HUES6 (cell line): Measurements from ENCODE around the gene UFD1.

Source experiments
- H3K27ac ChIP-seq: 2 replicates; pipeline ENCODE4 v1.7.0; 2013; ENCODE audit warnings: low read depth, mild to moderate bottlenecking, low read length, inconsistent platforms
- H3K27me3 ChIP-seq: 2 replicates; pipeline ENCODE4 v1.6.1; 2013; ENCODE audit warnings: low read length; ENCODE audit not compliant: control insufficient read depth, insufficient read depth
- H3K36me3 ChIP-seq: 2 replicates; pipeline ENCODE4 v1.6.1; 2013; ENCODE audit warnings: low read length; ENCODE audit not compliant: control insufficient read depth, insufficient read depth
- H3K4me1 ChIP-seq: 2 replicates; pipeline ENCODE4 v1.6.1; 2013; ENCODE audit warnings: low read length; ENCODE audit not compliant: control insufficient read depth, insufficient read depth
- H3K4me3 ChIP-seq: 2 replicates; pipeline ENCODE4 v1.5.1; 2013; ENCODE audit warnings: low read depth, low read length
- H3K9ac ChIP-seq: one replicate; pipeline ENCODE4 v1.6.1; 2013; ENCODE audit warnings: mild to moderate bottlenecking, low read length
- H3K9me3 ChIP-seq: 2 replicates; pipeline ENCODE4 v1.6.1; 2013; ENCODE audit warnings: low read depth, low read length; ENCODE audit not compliant: control insufficient read depth, insufficient read depth

UFD1 gene, protein sequence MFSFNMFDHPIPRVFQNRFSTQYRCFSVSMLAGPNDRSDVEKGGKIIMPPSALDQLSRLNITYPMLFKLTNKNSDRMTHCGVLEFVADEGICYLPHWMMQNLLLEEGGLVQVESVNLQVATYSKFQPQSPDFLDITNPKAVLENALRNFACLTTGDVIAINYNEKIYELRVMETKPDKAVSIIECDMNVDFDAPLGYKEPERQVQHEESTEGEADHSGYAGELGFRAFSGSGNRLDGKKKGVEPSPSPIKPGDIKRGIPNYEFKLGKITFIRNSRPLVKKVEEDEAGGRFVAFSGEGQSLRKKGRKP

DNA sequence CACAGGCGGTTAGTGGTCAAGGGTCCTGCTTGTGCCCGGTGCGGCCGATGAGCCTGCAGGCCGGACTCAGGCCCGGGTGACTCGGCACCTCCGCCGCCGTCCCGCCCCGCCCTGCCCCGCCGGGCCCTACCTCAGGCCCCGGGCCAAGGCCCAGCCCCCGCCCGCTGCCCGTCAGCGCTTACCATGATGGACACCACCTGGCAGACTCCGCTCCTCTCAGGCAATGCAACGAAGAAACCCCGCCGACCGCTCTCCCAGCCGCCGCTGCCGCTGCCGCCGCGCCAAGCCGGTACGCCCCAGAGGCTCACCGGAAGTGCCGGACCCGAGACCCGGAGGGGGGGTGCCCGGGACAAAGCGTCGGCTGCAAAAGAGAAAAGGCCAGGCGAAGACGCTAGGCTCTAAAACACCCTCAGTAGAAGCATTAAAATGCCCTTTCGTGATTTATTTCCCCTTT lies at the start of gene UFD1:
Gene UFD1, minus strand, starts transcription at position 293 of the 454 bp plus-strand sequence. Its CDS starts 108 bp downstream, at position 185.
- Histone ChIP-seq H3K27ac (peak within 1 kb of the TSS; percentile 100), H3K4me1 (peaks cover 7% of the 10 kb centered on the region), H3K27me3 (no peaks in the 10 kb centered on the region), H3K36me3 (peaks cover 34% of the 10 kb centered on the region), H3K9ac (peak within 1 kb of the TSS; percentile 100), H3K9me3 (no peaks in the 10 kb centered on the region), H3K4me3 (peak within 1 kb of the TSS; percentile 97)

DNA sequence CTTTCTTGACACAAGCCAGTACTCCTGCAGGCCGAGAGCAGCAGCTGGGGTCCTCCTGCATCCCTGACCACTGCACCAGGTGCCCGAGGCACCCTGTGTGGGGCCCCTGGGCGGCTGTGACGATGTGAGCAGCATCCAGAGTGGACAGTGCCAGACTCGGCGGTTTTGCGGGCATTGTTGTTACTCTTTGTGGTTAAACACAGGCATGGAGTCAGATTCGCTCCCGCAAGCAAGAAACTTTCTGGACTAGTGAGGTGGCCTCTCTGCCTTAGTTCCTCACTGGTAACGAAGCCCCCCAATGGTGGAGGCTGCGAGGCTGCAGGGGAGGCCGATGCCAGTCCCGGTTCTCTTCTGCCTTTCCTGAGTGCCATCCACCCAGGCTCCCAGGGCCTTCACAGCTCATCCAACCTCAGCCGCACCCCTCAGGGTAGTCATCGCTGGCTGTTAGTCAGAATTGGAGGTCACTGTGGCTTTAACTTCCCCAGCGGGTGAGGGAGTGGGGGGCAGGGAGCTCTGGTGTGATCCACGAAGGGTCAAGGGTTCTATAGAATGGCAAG lies 48.9 kb upstream of the UFD1 start:
- peaks cover 43% of the 10 kb centered on the region for H3K27me3 ChIP-seq
- H3K9ac ChIP-seq: no peak overlapping the region

DNA sequence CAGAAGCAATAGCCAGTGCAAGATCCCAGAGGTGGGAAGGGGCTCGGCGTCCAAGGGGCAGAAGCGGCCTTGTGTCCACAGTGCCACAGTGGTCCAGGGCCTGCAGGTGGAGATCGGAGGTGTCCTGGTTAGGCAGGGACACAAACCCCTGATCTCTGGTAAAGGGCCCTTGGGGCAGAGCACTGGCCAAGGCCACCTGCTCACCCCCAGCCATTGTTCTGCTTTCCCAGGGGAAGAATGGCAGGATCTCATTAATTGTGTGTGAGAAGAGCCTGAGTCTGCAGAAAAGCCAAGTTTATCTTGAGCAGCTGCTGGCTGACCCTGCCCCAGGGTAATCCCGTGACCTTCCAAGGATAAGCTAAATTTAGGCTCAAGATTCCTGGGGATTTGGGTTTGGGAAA lies 48.3 kb upstream of the UFD1 start:
- H3K4me3 ChIP-seq: no peak overlapping the region
- H3K4me1 ChIP-seq: peaks cover 13% of the 10 kb centered on the region
- H3K36me3 ChIP-seq: no peaks in the 10 kb centered on the region
- no peak overlapping the region for H3K9ac ChIP-seq
- no peaks in the 10 kb centered on the region for H3K9me3 ChIP-seq
- H3K27ac ChIP-seq: no peak overlapping the region
- H3K27me3 ChIP-seq: peaks cover 49% of the 10 kb centered on the region

More for the DNA sequence above, 48.9 kb upstream of the UFD1 start:
- Histone ChIP-seq H3K9me3 (no peaks in the 10 kb centered on the region), H3K4me3 (no peak overlapping the region), H3K27ac (no peak overlapping the region), H3K36me3 (no peaks in the 10 kb centered on the region), H3K4me1 (peaks cover 7% of the 10 kb centered on the region)

DNA sequence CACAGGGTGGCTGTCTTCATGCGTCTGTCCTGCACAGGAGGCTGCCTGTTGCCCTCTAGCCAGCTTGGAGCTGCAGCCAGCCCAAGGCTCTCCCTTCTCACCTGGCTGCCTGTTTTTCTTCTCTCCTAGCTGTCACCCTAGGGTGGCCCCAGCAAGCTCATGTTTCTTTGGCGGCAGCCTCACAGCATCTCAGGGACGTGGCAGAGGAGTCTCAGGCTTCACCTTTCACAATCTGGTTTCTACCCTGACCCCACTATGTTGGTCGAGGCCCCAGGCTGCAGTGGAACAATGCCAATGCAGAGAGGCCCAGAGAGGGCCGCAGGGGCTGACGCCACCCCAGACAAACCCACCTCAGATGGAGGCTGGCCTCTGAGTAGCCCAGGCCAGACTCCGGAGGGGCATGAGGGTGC lies 47.7 kb upstream of the UFD1 start:
- Histone ChIP-seq H3K27ac (no peak overlapping the region), H3K9ac (no peak overlapping the region), H3K27me3 (peaks cover 55% of the 10 kb centered on the region), H3K36me3 (no peaks in the 10 kb centered on the region), H3K9me3 (no peaks in the 10 kb centered on the region), H3K4me1 (peaks cover 17% of the 10 kb centered on the region), H3K4me3 (no peak overlapping the region)

DNA sequence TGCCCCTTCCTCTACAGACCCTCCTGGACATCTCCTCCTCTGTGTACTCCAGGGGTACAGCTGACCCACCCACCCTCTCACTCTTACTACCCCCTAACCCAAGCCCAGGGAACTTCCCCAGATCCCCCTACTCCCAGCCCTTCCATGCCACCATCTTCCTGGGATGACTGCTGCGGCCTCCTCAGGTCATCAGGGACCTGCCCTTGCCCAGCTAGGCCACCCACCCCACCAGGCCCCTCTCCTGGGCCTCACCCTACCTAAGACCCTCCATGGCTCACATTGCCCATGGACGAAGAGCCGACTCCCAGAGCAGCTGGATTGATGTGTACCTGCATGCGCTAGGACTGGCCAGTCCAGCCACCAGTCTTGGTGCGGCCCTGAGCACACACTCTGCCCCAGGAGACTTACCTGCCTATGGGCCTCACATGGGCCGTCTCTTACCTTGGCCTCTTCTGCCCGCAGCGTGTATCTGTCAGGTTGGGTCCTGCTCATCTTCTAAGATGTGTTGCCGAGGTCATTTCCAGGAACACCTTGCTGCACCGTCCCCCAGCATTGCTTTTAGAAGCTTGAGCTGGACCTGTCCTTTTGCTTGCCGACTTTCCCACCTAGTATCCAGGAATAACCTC lies 47.2 kb upstream of the UFD1 start:
- Histone ChIP-seq H3K4me1 (peaks cover 17% of the 10 kb centered on the region), H3K4me3 (no peak overlapping the region), H3K9ac (no peak overlapping the region), H3K27me3 (peaks cover 57% of the 10 kb centered on the region), H3K27ac (no peak overlapping the region), H3K9me3 (no peaks in the 10 kb centered on the region), H3K36me3 (no peaks in the 10 kb centered on the region)

DNA sequence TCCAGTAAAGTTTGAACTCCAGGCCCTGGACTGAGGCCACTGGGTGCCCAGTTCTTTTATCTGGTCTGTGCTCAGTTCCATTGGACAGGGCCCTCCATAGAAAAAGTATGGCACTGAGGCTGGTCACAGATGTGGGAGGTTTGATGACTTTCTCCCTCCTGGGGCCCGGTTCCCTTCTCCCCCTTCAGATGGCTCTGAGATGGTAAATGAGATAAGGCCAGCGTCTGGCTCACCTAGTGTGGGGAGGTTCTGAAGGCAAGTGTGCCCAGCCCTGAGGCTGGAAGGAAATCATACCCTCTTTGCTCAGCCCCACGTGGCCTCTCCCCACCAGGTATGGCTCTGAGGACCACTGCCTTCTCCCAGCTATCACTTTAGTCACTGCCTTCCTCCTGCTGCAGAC lies 46.7 kb upstream of the UFD1 start:
- 0 out of 2 replicates have a peak, but pooled peaks cover 1% of the 10 kb centered on the region for H3K36me3 ChIP-seq
- H3K27ac ChIP-seq: no peak overlapping the region
- H3K9me3 ChIP-seq: no peaks in the 10 kb centered on the region
- H3K4me3 ChIP-seq: no peak overlapping the region
- H3K9ac ChIP-seq: no peak overlapping the region
- peaks cover 17% of the 10 kb centered on the region for H3K4me1 ChIP-seq
- peaks cover 60% of the 10 kb centered on the region for H3K27me3 ChIP-seq

DNA sequence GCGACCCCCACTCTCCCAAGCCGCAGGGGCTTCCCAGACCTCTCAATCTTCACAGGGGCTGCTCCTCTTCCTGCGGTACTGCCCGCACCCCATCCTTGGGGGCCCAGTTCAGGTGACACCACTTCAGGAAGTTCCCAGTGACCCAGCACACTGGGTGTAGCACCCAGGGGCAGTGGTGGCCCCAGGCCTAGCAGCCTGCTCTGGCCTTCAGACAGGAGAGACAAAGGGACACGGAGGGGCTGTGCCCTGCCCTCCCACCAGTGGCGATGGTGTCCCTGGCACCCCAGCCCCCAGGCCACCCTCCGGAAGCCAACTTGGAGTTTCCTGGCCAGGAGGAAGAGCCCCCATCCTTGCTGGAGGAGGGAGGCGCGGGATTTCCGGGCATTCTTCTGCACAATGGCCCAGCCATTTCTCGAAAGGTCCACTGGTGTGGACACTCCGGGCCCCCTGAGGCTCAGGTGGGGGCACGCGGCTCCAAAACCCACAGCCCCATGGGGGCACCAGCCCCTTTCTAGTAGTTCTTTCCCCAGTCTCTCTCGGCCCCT lies 46.2 kb upstream of the UFD1 start:
- Histone ChIP-seq H3K9ac (no peak overlapping the region), H3K4me3 (peak overlapping the region; percentile 78), H3K27me3 (peaks cover 60% of the 10 kb centered on the region), H3K4me1 (peaks cover 17% of the 10 kb centered on the region), H3K9me3 (no peaks in the 10 kb centered on the region), H3K27ac (no peak overlapping the region), H3K36me3 (0 out of 2 replicates have a peak, but pooled peaks cover 3% of the 10 kb centered on the region)

DNA sequence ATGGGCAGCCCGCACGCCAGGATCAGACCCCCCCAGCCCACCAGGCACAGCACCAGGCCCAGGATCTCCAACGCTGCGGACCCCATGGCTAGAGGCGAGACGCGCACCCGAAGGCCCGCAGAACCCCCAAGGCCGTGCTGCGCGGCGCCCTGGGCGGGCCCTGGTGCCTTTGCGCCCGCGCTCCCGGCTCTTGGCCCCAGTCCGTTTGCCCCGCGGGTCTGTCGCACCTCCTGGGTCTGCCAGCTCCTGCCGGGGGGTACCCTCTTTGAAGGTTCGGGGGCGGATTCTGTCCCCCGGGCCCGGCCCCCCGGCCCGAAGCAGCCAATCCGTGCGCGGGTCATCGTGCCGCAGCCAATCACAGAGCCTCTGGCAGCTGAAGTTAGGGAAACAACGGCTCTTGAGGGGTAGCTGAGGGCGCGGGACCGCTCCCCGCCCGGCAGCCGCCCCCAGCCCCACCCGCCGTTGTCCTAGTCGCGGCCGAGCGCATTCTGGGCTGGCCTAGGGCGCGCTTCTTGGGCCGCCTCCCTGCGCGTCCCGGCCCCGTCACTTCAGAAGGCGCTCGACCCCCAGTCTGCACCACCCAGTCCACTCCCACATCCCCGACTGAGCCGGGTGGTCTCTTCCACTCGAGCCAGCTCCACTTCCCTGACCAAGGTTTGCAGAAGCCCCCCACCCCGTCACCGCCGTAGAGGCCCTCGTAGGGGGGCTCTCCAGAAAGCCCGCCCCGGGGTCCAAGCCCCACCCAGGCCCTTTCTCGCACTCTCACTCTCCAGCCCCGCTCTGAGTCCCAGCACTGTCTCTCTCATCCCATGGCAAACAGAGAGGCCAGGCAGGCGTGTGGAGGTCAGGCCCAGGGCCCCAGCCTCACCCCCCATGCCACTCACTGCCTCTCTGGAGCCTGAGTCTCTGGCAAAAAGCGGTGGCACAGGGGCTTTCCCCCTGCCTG lies 45.5 kb upstream of the UFD1 start, which contains the start of gene CLDN5:
Gene CLDN5, minus strand, starts transcription at position 241 of the 946 bp plus-strand sequence. Its CDS starts 155 bp downstream, at position 86.
- H3K36me3 ChIP-seq: peaks cover 6% of the 10 kb centered on the region; the same call in 1 of the 2 replicates
- H3K4me3 ChIP-seq: peak within 1 kb of the TSS; percentile 78
- H3K9me3 ChIP-seq: no peaks in the 10 kb centered on the region
- peaks cover 60% of the 10 kb centered on the region for H3K27me3 ChIP-seq
- peak within 1 kb of the TSS; percentile 2 for H3K9ac ChIP-seq
- H3K27ac ChIP-seq: no peak within 1 kb of the TSS
- H3K4me1 ChIP-seq: peaks cover 17% of the 10 kb centered on the region

DNA sequence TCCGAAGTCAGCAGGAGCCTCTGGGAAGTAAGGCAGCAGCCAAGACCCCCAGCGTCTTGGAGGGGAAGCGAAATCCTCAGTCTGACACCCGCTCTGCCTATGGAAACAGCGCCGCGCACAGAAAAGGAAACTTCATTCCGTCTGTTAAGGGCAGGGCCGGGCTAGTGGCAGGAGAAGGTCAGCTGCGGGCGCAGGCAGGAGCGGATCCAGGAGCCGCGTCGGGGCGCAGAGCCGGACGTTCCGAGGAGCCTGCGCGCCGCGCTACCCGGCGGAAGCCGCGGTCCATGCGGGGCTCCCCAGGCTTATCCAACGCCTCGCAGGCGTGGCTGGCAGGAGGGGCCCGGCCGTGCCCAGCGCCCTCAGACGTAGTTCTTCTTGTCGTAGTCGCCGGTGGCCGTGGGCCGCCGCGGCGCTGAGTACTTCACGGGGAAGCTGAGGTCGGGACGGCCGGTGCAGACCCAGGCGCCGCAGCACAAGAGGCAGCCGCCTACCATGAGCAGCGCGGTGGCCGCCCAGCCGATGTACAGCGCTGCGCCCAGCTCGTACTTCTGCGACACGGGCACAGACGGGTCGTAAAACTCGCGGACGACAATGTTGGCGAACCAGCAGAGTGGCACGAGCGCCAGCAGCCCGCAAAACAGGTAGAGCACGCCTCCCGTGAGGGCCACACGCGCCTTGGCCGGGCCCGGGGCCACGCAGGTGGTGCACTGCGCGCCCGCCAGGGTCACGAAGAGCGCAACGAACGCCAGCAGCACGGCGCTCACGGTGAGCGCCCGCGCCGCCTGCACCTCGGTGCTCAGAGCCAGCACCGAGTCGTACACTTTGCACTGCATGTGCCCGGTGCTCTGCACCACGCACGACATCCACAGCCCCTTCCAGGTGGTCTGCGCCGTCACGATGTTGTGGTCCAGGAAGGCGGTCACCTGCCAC lies 44.5 kb upstream of the UFD1 start:
- no peak overlapping the region for H3K27ac ChIP-seq
- H3K36me3 ChIP-seq: peaks cover 15% of the 10 kb centered on the region
- peaks cover 60% of the 10 kb centered on the region for H3K27me3 ChIP-seq
- H3K9me3 ChIP-seq: no peaks in the 10 kb centered on the region
- peak overlapping the region; percentile 78 for H3K4me3 ChIP-seq
- peak overlapping the region; percentile 2 for H3K9ac ChIP-seq
- H3K4me1 ChIP-seq: peaks cover 17% of the 10 kb centered on the region
